NCI-H146 treated with DMSO at 0.1 percent for 48 hours (cell line): ENCODE results near the gene FAM83C.
A peak's percentile ranks its signal among the peaks of the same experiment; 100 is the strongest.

Source experiments
- DNase-seq: peaks from one replicate; lab custom pipeline; 2025; ENCODE audit not compliant: unreplicated experiment; lab: John Stamatoyannopoulos, UW

Gene FAM83C

GRCh38 chr20:35299780-35300179, 7.6 kb upstream of the FAM83C start:
- no peak for DNase-seq

- DNase-seq = no peak
Observed at GRCh38 chr20:35298264-35298663, 6.0 kb upstream of the FAM83C start.

- no peak for DNase-seq
Observed at GRCh38 chr20:35297740-35298139, 5.5 kb upstream of the FAM83C start.

- DNase-seq = no peak
Observed at GRCh38 chr20:35297155-35297554, 4.9 kb upstream of the FAM83C start.

GRCh38 chr20:35296101-35296554, 3.9 kb upstream of the FAM83C start:
- DNase-seq = peak; percentile 76

GRCh38 chr20:35295674-35296073, 3.4 kb upstream of the FAM83C start:
- no peak for DNase-seq

GRCh38 chr20:35295058-35295457, 2.8 kb upstream of the FAM83C start:
- DNase-seq = no peak

GRCh38 chr20:35294293-35294685, 2.1 kb upstream of the FAM83C start:
- DNase-seq = no peak

GRCh38 chr20:35293303-35294292, 1.4 kb upstream of the FAM83C start:
- DNase-seq = no peak

GRCh38 chr20:35292504-35293285, 470 bp upstream of the FAM83C start:
- DNase-seq = no peak

- no peak for DNase-seq
Observed at GRCh38 chr20:35290887-35291417, 1.3 kb downstream of the FAM83C start.

GRCh38 chr20:35290186-35290886, 1.9 kb downstream of the FAM83C start:
- DNase-seq = no peak

- DNase-seq = no peak
Observed at GRCh38 chr20:35288325-35289060, 3.7 kb downstream of the FAM83C start.

- no peak for DNase-seq
Observed at GRCh38 chr20:35287509-35288324, 4.5 kb downstream of the FAM83C start.

GRCh38 chr20:35286899-35287508, 5.2 kb downstream of the FAM83C start:
- DNase-seq = no peak

- no peak for DNase-seq
Observed at GRCh38 chr20:35286077-35286898, 5.9 kb downstream of the FAM83C start.

GRCh38 chr20:35285806-35286076, 6.5 kb downstream of the FAM83C start:
- no peak for DNase-seq

GRCh38 chr20:35284992-35285805, 7.0 kb downstream of the FAM83C start:
- DNase-seq = no peak
